Hepatocyte (in vitro differentiated cells): Measurements from ENCODE around the gene EEIG1.

ENCODE experiments used
- EZH2 ChIP-seq: fragments of 200-600 bp; sonication (generic); IDR thresholded peaks from 2 replicates; pipeline ENCODE4 v1.6.1; 2016; ENCODE audit warnings: antibody characterized with exemption, mild to moderate bottlenecking, borderline replicate concordance
- TF ChIP-seq, protein P1 (sequence below): fragments of 200-600 bp; sonication (generic); IDR thresholded peaks from 2 replicates; pipeline ENCODE4 v1.5.1; 2016; ENCODE audit warnings: antibody characterized with exemption, mild to moderate bottlenecking; ENCODE audit not compliant: poor library complexity

DNA sequence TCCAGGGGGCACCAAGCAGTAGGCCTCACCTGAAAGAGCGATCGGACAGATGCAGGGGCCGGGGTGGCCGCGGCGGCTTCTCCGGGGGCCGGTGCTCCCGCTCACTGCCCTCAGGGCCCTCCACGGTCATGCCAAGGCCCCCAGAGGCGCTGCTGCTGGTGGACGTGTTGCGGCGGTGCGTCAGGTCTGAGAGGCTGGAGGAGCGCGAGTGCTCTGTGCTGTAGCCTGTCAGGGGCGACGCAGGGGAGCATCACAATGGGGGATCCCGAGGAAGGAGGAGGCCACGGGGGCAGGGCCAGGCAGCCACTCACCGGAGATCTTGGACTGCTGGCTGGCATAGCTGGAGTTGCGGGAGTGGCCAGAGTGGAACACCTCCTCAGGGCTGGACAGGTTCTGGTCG lies 35.5 kb downstream of the EEIG1 start:
- TF ChIP-seq, protein P1, sequence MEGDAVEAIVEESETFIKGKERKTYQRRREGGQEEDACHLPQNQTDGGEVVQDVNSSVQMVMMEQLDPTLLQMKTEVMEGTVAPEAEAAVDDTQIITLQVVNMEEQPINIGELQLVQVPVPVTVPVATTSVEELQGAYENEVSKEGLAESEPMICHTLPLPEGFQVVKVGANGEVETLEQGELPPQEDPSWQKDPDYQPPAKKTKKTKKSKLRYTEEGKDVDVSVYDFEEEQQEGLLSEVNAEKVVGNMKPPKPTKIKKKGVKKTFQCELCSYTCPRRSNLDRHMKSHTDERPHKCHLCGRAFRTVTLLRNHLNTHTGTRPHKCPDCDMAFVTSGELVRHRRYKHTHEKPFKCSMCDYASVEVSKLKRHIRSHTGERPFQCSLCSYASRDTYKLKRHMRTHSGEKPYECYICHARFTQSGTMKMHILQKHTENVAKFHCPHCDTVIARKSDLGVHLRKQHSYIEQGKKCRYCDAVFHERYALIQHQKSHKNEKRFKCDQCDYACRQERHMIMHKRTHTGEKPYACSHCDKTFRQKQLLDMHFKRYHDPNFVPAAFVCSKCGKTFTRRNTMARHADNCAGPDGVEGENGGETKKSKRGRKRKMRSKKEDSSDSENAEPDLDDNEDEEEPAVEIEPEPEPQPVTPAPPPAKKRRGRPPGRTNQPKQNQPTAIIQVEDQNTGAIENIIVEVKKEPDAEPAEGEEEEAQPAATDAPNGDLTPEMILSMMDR: no peak
- no peak for TF ChIP-seq EZH2
